PC-3 (cell line): Measurements from ENCODE around the gene CERS2. TPM values are rescaled to one million over a fixed set of nuclear protein-coding genes. Genes with fewer than 3 reads are reported as not detected.
A peak's percentile ranks its signal among the peaks of the same experiment; 100 is the strongest.

ENCODE experiments used
- ATAC-seq: fragments of 200-7000 bp; cut with Tn5 transposase; 2 replicates; pipeline ENCODE4 v1.9.1; 2020; ENCODE audit warnings: mild to moderate bottlenecking, moderate library complexity
- BruUV-seq: library from RNA; stranded (reverse); fragments of 400-500 nt; replicated peaks from 2 replicates; lab custom pipeline; 2021; lab: Mats Ljungman, UMichigan
- CTCF ChIA-PET: fragments of 300-600 bp; sonication (Branson Sonifier 250); formaldehyde crosslinking; loops from one replicate; lab custom pipeline; 2022; ENCODE audit warnings: antibody characterized with exemption; lab: Charles Lee
- POLR2A ChIA-PET: fragments of 300-600 bp; sonication (Branson Sonifier 250); formaldehyde crosslinking; loops from one replicate; lab custom pipeline; 2022; ENCODE audit warnings: antibody characterized with exemption; ENCODE audit not compliant: unreplicated experiment; lab: Charles Lee
- DNase-seq: peaks from one replicate; pipeline ENCODE4 v3.0.0-alpha.2; 2015
- H2AFZ ChIP-seq: fragments of 300-600 bp; sonication (generic); 2 replicates; pipeline ENCODE4 v1.6.0; 2016; ENCODE audit warnings: antibody characterized with exemption, low read length
- H3F3A ChIP-seq: fragments of 300-600 bp; sonication (generic); one replicate; pipeline ENCODE4 v1.6.0; 2017; ENCODE audit warnings: antibody characterized with exemption, low read length, control low read depth, mild to moderate bottlenecking; ENCODE audit not compliant: unreplicated experiment
- H3K27ac ChIP-seq: fragments of 300-600 bp; sonication (generic); 2 replicates; pipeline ENCODE4 v1.5.1; 2016; ENCODE audit warnings: mild to moderate bottlenecking, low read length
- H3K27me3 ChIP-seq: fragments of 300-600 bp; sonication (generic); 2 replicates; pipeline ENCODE4 v1.6.1; 2016; ENCODE audit warnings: low read length, mixed read lengths
- H3K36me3 ChIP-seq: fragments of 300-600 bp; sonication (generic); 2 replicates; pipeline ENCODE4 v1.6.1; 2016; ENCODE audit warnings: low read depth, mixed run types, low read length, mixed read lengths
- H3K4me1 ChIP-seq: fragments of 300-600 bp; sonication (generic); 2 replicates; pipeline ENCODE4 v1.5.1; 2016; ENCODE audit warnings: low read length; ENCODE audit not compliant: insufficient read depth
- H3K4me2 ChIP-seq: fragments of 300-600 bp; sonication (generic); 2 replicates; pipeline ENCODE4 v1.6.0; 2016; ENCODE audit warnings: low read length
- H3K4me3 ChIP-seq: fragments of 300-600 bp; sonication (generic); 2 replicates; pipeline ENCODE4 v1.5.1; 2016; ENCODE audit warnings: mild to moderate bottlenecking, low read length, mixed read lengths
- H3K79me2 ChIP-seq: fragments of 300-600 bp; sonication (generic); 2 replicates; pipeline ENCODE4 v1.6.1; 2017; ENCODE audit warnings: low read length, mixed read lengths
- H3K9ac ChIP-seq: fragments of 300-600 bp; sonication (generic); 2 replicates; pipeline ENCODE4 v1.6.0; 2016; ENCODE audit warnings: mild to moderate bottlenecking, low read length
- H3K9me2 ChIP-seq: fragments of 300-600 bp; sonication (generic); replicated peaks from 2 replicates; pipeline ENCODE4 v1.6.1; 2016; ENCODE audit warnings: mixed run types, low read length, mixed read lengths
- H3K9me3 ChIP-seq: fragments of 300-600 bp; sonication (generic); 2 replicates; pipeline ENCODE4 v1.6.1; 2016; ENCODE audit warnings: low read length, mixed read lengths
- H4K20me1 ChIP-seq: fragments of 300-600 bp; sonication (generic); 2 replicates; pipeline ENCODE4 v1.6.1; 2016; ENCODE audit warnings: low read length, mixed read lengths
- EZH2 ChIP-seq: fragments of 300-600 bp; sonication (generic); IDR thresholded peaks from one replicate; pipeline ENCODE4 v1.6.1; 2017; ENCODE audit warnings: antibody characterized with exemption, mild to moderate bottlenecking, low read length; ENCODE audit not compliant: unreplicated experiment
- EZH2phosphoT487 ChIP-seq: fragments of 300-600 bp; sonication (generic); IDR thresholded peaks from 2 replicates; pipeline ENCODE4 v1.6.1; 2018; ENCODE audit warnings: mild to moderate bottlenecking, antibody characterized with exemption, low read length, borderline replicate concordance
- intact Hi-C: fragments of 100-400 bp; cut with micrococcal nuclease; formaldehyde crosslinking; loops from 2 replicates; pipeline ENCODE4 v1.9.0; 2023
- total RNA-seq: library from RNA; depleted of rRNA; stranded (reverse); fragments of >200 nt; gene quantifications from 2 replicates; pipeline ENCODE4 v1.2.3, GENCODE V29; 2014
- TF ChIP-seq, protein P1 (sequence below): fragments of 300-600 bp; sonication (generic); conservative IDR thresholded peaks from 2 replicates; pipeline ENCODE4 v1.5.1; 2017; ENCODE audit warnings: antibody characterized with exemption, low read depth, mild to moderate bottlenecking, low read length

The CERS2 gene
- total RNA-seq, 1 experiment from 2014 or later = 176 TPM

DNA sequence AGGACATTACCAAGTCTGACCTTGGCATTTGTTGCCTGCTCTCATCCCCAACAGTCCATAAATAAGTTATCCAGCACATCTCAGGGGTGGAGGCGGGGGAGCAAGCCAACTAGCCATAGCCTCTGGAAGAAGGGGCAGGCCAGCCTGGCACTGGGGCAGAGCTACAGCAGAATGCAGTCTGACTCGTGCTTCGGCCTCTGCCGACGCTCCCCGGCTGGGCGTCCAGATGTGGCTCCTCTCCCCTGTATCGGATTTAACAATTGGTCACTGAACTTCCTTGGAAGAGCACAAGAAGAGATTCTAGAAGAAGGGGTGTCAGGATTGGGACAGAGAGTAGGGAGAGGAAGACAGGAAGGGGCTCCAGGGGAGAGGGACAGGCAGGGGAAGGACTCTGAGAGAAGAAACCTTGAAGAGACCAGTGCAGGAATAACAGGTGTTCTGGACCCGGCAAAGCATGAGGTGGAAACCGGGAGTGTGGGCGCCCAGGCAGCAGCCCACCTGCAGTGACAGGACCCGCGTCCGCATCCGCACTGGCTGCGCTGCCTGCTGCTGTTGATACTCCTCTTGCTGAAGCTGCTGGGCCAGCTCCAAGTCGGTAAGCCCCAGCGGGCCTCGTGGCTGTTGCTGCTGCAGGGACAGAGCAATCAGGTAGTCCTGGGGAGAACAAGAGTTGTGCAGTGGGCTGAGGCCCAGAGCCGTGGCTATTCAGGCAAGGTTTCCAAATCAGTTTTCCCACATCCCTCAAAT is 22.7 kb upstream of the CERS2 start:
- peaks cover 22% of the 10 kb centered on the region for H3K4me1 ChIP-seq
- ATAC-seq = no peak
- ChIA-PET POLR2A (interaction anchor here (0.7 kb wide), 1 partner anchor 211 kb away, joined by 4 read pairs; no protein-coding TSS in a partner anchor), CTCF (interaction anchor here (0.7 to 1.7 kb wide), 3 partner anchors 9 to 51 kb away, joined by 5 to 17 read pairs (median 5); partner anchors contain the start of gene MINDY1)
- H3K9ac ChIP-seq = no peak overlapping the region
- no TSS peak for BruUV-seq
- H3K4me3 ChIP-seq = no peak overlapping the region
- no peak overlapping the region for H2AFZ ChIP-seq
- no peaks in the 10 kb centered on the region for H4K20me1 ChIP-seq
- no peak for DNase-seq
- no peaks in the 10 kb centered on the region for H3K36me3 ChIP-seq
- H3K27ac ChIP-seq = peak overlapping the region; percentile 52; the same call in 1 of the 2 replicates
- H3K9me3 ChIP-seq = no peaks in the 10 kb centered on the region
- no peak overlapping the region for H3K4me2 ChIP-seq
- H3K27me3 ChIP-seq = no peaks in the 10 kb centered on the region
- TF ChIP-seq, protein P1, sequence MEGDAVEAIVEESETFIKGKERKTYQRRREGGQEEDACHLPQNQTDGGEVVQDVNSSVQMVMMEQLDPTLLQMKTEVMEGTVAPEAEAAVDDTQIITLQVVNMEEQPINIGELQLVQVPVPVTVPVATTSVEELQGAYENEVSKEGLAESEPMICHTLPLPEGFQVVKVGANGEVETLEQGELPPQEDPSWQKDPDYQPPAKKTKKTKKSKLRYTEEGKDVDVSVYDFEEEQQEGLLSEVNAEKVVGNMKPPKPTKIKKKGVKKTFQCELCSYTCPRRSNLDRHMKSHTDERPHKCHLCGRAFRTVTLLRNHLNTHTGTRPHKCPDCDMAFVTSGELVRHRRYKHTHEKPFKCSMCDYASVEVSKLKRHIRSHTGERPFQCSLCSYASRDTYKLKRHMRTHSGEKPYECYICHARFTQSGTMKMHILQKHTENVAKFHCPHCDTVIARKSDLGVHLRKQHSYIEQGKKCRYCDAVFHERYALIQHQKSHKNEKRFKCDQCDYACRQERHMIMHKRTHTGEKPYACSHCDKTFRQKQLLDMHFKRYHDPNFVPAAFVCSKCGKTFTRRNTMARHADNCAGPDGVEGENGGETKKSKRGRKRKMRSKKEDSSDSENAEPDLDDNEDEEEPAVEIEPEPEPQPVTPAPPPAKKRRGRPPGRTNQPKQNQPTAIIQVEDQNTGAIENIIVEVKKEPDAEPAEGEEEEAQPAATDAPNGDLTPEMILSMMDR = no peak
- no peak for TF ChIP-seq EZH2phosphoT487
- TF ChIP-seq EZH2 = no peak
- intact Hi-C loops = loop anchor here (2.0 to 10.0 kb wide), 2 partner anchors 18 to 432 kb away; no protein-coding TSS in a partner anchor
- H3F3A ChIP-seq = no peaks in the 10 kb centered on the region
- H3K9me2 ChIP-seq = no peaks in the 10 kb centered on the region
- no peaks in the 10 kb centered on the region for H3K79me2 ChIP-seq

- no peaks in the 10 kb centered on the region for H3K27me3 ChIP-seq
- ChIA-PET POLR2A (no interaction called here), CTCF (interaction anchor here (0.5 to 1.9 kb wide), 9 partner anchors 11 to 375 kb away, joined by 3 to 17 read pairs (median 6); partner anchors contain the start of genes ANXA9 and MINDY1)
- no TSS peak for BruUV-seq
- ATAC-seq = peak; percentile 35
- TF ChIP-seq EZH2phosphoT487 = no peak
- TF ChIP-seq, protein P1 = peak; percentile 86
- H3K4me2 ChIP-seq = peak overlapping the region; percentile 36
- H3F3A ChIP-seq = no peaks in the 10 kb centered on the region
- peaks cover 22% of the 10 kb centered on the region for H3K4me1 ChIP-seq
- no peaks in the 10 kb centered on the region for H3K9me3 ChIP-seq
- no peaks in the 10 kb centered on the region for H4K20me1 ChIP-seq
- no peaks in the 10 kb centered on the region for H3K9me2 ChIP-seq
- peak overlapping the region; percentile 19; the same call in 1 of the 2 replicates for H2AFZ ChIP-seq
- no peaks in the 10 kb centered on the region for H3K79me2 ChIP-seq
- H3K36me3 ChIP-seq = no peaks in the 10 kb centered on the region
- H3K27ac ChIP-seq = no peak overlapping the region
- DNase-seq = peak; percentile 58
- H3K9ac ChIP-seq = no peak overlapping the region
- intact Hi-C loops = loop anchor here (2.0 to 10.0 kb wide), 2 partner anchors 17 to 431 kb away; no protein-coding TSS in a partner anchor
- no peak overlapping the region for H3K4me3 ChIP-seq
These were observed 21.3 kb upstream of the CERS2 start for GRCh38 chr1:150995896-150996295.

DNA sequence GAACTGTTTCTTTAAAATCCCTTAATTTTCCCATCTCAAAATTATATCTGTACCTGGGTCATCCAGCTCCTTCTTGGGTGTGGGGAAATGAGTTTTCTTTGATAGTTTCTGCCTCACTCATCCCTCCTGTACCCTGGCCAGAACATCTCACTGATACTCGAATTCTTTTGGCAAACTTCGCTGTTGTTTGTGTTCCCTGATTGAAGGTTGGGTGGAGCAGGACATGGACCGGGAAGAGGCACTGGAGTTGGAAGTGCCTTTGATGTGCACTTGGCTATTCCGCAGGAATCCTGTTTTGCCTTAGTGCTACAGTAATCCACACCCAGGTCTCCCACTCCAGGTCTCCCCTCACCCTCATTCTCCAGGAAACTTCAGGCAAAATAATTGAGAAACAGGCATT is 20.8 kb upstream of the CERS2 start:
- H3K9ac ChIP-seq = no peak overlapping the region
- CTCF ChIA-PET = interaction anchor here (0.8 to 1.9 kb wide), 5 partner anchors 11 to 73 kb away, joined by 3 to 17 read pairs (median 9); partner anchors contain the start of genes ANXA9 and MINDY1
- intact Hi-C loops = loop anchor here (10.0 kb wide), 1 partner anchor 431 kb away; no protein-coding TSS in a partner anchor
- H3K27ac ChIP-seq = no peak overlapping the region
- ATAC-seq (no peak), DNase-seq (no peak)
- TF ChIP-seq EZH2phosphoT487 (no peak), EZH2 (no peak)
- TF ChIP-seq, protein P1 = no peak
- no peaks in the 10 kb centered on the region for H3K36me3 ChIP-seq
- peak overlapping the region; percentile 19 for H2AFZ ChIP-seq
- H3K79me2 ChIP-seq = no peaks in the 10 kb centered on the region
- H3K27me3 ChIP-seq = no peaks in the 10 kb centered on the region
- H3K9me3 ChIP-seq = no peaks in the 10 kb centered on the region
- no peaks in the 10 kb centered on the region for H3K9me2 ChIP-seq
- no peaks in the 10 kb centered on the region for H4K20me1 ChIP-seq
- no TSS peak for BruUV-seq
- H3K4me3 ChIP-seq = no peak overlapping the region
- POLR2A ChIA-PET = no interaction called here
- H3F3A ChIP-seq = no peaks in the 10 kb centered on the region
- peak overlapping the region; percentile 36 for H3K4me2 ChIP-seq
- H3K4me1 ChIP-seq = peaks cover 22% of the 10 kb centered on the region
